H4 (cell line): Measurements from ENCODE around the gene HSD11B1. TPM values are rescaled to one million over a fixed set of nuclear protein-coding genes. Genes with fewer than 3 reads are reported as not detected.

Experiments
- DNase-seq: peaks from one replicate; pipeline ENCODE4 v3.0.0-alpha.2; 2015; ENCODE audit warnings: low spot score
- total RNA-seq: library from RNA; depleted of rRNA; stranded (reverse); fragments of >200 nt; shearing (Covaris generic); gene quantifications from 2 replicates; pipeline ENCODE4 v1.2.3, GENCODE V29; 2014

The HSD11B1 gene
- total RNA-seq, 1 experiment from 2014 or later = not detected

DNA sequence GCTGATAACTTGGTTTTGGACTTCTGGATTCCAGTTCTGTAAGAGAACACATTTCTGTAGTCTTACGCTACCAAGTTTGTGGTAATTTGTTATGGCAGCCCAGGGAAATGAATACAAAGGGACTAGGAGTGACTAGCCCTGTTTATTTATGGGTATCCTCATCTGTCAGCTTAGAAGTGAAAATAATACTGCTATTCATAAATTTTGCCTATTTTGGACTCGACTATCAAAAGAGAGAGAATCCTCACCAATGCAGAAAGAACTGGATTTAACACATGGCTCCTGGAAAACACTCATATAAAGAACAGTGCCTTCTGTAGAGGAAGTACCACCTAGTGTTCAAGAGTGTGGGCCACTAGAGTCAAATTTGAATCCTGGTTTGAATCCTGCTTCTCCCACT, 22.6 kb downstream of the HSD11B1 start:
- no peak for DNase-seq

DNA sequence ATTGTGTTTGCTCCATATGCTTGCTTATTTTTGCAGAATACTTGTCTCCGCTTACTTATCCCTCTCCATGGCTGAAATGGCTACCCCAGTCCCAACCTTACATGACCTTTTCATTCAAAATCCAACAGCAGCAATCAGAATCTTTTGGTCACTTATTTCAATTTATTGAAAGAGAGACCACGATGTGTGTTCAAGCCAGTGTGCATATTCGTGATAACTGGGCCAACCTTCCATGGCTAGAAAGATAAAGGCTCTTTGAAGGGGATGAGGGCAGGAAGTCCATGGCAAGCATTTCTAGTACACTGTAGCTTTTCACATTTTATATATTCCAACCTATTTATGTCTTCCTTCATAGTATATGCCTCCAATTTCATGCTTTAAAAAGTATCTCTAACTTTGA, 23.1 kb downstream of the HSD11B1 start:
- no peak for DNase-seq

DNA sequence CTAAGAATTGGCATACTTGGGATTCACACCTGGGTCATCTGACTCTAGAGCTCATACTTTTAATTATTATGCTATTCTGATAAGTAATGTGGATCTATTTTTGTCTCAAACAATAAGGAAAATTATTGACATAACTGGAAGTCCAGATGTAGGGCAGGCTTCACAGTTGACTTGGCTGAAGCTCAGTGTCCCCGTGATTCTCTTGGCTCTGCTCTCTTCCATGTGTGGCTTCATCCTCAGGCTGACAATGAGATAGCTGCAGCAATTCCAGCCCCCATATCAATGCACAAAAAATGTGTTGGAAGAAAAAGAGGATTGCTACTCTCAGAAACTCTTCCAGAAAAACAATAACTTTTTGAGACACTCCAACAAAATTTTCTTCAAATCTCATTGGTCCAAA, 23.8 kb downstream of the HSD11B1 start:
- DNase-seq = no peak

DNA sequence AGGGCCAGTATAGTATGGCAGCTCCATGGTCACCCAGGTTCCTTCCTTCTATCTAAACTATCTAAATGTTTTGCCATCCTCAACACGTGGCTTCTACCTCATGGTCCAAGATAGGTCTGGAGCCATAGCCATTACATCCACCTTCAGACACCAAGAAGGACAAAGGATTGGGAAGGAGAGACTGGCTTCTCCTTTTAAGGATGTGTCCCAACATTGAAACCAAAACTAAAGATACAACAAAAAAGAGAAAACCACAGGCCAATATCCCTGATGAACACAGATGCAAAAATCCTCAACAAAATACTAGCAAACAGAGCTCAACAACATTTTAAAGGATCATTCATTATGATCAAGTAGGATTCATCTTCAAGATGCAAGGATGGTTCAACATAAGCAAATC, 24.8 kb downstream of the HSD11B1 start:
- DNase-seq = no peak

DNA sequence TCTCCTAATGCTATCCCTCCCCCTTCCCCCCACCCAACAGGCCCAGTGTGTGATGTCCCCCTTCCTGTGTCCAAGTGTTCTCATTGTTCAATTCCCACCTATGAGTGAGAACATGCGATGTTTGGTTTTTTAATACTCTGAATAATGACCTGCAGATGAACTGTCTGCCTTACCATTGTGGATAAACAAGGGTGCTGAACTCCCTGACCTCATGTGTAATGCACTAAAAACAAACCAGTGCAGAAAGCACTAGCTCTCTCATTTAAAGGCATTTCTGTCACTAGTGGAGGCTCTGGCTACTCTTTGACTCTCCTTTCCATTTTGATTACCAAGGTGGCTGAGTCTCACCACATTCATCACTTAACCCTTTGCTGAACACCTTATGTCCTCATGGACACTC, 28.1 kb downstream of the HSD11B1 start:
- no peak for DNase-seq

DNA sequence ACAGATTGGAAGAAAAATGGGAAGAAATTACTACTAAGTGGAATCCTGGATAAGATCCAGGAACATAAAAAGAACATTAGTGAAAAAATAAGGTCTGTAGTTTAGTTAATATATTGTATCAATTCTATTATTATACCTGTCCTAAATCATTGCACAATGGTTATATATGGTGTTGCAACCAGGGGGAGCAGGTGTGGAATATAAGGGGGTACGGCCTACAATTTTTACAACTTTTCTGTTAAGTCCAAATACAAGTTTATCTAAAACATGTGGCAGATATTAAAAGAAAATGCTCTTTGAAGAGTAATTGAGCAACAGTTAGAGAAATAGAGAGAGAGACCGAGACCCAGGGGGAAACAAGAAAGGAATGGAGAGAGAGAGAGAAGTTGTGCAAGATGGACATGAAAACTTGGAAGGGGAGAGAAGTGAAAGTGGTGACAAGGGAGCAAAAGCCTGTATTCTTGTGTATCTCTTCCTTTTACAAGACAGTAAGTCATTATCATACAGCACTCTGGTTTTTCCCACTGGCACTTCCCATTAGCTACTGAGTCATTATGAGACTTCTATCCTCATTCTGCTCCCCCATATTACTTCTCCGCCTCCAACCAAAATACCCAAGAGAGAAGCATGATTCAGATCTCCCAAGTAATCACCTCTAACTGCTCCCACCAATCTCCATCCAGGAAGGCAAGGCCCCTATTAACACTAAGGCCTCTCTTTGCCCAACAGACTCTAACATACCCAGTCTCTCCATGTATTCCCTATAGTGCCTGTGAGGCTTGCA, 29.0 kb downstream of the HSD11B1 start:
- no peak for DNase-seq

DNA sequence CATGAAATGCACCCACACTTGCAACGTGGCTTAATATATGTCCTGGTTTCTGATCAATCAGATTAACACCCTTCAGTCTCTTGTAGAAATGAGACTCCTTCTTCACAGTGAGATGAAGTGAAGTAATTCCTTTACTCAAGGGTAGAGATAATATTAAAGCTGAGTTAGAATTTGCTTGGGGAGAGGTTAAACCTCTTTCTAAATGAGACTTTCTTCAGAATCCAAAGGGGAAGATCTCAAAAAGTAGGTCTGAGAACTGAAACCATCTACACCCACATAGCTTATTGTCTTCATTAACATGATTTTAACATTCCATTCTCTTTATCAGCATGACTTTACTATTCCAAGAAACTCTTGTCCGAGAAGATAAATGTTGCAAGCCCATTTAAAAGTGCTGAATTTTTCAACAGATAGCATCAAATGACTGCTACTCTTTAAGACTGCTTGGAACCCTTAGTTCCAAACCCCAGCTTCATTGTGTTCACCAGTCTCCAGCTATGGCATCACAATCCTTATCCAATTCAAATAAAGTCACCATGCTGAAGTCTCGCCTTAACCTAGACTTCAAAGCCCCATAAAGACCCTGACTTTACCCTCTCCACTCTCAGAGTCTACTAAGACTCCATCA, 32.0 kb downstream of the HSD11B1 start:
- no peak for DNase-seq

DNA sequence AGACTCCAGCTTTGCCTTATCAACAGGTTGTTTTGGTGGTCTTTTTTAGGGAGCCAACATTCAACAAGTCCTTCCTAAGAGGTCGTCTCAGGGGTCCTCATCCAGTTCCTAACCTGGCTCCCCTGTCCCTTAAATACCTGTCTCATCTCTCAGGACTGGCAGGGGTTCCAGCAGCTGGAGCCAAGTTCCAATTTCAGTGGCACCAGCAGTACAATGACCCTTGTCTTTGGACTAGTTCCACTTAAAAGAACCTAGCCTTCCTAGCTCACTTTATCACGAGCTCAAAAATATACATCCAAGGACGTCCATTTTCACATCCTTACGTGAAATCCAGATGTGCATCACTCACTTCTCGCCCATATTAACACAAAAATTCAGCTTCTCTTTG, 32.5 kb downstream of the HSD11B1 start:
- DNase-seq = no peak

DNA sequence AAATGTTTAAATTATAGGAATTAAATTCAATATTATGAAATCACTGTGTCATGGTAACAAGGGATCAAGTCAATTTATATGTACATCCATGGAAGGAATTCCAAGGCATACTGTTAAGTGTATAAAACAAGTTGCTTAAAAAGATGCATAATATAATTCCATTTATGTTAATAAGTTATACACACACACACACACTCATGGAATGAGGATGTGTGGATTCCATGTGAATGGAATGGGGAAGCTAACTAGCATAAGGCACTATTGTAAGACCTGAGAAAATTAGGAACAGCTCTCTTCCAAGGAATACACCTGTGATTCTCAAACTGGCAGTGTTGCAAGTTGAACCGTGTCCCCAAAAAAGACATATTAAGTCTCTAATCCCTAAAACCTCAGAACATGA, 33.6 kb downstream of the HSD11B1 start:
- DNase-seq = no peak

DNA sequence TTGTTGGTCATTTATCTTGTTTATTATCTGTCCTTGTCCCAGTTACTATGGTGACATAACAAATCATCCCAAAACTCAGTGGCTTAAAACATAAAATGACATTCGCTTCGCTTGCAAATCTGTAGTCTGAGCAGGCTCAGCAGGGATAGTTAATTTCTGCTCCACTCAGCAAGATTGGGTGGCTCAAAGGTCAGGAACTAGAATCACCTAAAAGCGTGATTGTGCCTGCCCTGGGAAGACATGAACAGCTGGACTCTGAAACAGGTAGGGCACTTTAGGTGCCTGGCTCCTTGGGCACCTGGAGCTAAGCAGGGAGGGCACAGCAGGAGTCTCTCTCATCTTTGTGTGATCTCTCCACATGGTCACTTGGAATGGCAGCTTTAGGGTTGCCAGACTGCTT, 36.5 kb downstream of the HSD11B1 start:
- DNase-seq = no peak

DNA sequence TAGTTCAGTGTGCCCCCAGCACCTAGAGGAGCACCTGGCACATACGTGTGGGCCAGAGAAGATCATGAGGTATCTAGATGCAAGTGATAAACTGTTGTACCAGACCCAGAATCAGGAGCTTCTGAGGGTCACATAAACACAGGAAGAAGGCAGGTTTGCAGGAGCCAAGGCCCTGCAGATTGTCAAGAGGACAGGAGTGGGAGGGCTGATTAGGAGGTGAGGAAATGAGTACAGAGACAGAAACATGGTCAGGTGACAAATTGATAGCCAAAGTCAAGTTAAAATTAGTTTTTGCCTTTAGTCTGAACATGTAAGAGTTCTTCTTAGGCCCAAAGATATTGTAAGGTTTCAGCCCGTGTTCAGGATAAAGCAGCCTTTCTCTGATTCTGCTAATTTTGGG, 37.2 kb downstream of the HSD11B1 start:
- no peak for DNase-seq

DNA sequence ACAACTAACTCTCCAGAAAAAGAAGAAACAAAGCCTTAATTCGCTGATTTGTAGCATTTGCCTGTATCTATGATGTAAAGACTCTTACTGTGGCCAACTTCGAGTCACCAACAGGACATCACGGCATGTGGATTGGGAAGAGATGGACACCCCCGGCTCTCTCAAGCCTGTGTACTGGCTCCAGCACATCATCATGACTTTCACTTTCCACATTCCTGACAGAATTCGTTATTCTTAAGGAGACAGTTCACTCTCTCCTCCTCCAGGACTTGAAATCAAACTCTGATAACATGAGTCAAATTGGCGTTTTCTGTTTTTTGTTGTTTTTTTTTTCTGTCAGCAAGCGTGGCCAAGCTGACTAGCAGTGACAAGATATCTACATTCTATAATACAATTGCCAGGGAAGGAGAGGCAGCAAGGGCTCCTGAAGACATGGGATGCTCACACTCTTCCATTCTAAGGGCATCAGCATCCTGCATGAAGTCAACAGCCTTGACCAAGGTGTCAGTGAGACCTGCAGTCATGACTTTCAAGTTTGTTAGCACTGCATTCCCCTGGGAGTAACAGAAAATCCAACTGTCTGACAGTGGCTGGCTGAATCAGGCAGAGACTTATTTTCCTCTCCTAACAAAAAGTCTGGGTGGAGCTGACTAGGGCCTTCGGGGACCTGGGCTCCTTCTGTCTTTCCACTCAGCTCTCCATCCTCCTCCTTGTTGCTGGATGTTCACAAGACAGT, 37.9 kb downstream of the HSD11B1 start:
- no peak for DNase-seq

DNA sequence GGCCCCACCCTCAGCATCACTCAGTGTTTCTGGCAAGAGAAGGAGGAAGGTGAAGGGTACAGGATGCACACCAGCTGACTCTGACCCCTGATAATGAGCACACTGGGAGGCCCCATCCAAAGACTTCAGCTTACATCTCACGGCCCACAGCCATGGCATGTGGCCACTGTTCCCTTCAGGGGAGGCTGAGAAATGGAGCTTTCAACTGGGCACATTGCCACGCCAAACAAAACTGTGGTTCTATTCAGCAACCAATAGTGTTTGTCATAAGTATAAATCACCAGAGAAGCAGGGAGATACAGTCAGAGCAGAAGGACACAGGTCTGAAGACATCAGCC, 38.5 kb downstream of the HSD11B1 start:
- DNase-seq = peak; percentile 27

DNA sequence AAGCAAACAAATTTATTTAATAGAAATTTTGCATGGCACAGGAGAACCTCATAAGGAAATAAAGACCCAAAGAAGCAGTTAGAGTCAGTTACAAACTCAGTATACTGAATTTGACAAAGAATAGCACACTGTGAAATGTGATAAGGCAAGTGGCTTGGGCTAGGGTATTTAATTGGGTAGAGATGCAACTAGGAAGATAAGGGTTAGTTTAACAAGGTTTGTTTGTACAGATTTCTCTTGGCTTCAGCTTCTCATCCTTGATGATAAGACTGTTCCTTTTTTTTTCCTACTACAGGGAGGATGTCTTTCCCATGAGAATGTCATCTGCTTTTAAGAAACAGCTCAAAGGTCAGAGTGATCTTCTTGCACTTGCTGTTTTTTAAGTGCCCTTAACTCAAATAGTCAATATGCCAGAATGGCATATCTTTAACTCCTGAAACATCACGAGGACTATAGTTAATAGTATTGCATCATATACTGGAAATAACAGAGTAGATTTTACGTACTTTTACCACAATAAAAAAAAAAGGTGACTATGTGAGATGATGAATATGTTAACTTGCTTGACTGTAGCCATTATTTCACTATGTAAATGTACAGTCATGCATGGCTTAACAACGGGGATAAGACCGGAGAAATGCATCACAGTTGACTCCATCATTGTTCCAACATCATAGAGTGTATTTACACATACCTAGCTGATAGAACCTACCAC, 42.0 kb downstream of the HSD11B1 start:
- no peak for DNase-seq

DNA sequence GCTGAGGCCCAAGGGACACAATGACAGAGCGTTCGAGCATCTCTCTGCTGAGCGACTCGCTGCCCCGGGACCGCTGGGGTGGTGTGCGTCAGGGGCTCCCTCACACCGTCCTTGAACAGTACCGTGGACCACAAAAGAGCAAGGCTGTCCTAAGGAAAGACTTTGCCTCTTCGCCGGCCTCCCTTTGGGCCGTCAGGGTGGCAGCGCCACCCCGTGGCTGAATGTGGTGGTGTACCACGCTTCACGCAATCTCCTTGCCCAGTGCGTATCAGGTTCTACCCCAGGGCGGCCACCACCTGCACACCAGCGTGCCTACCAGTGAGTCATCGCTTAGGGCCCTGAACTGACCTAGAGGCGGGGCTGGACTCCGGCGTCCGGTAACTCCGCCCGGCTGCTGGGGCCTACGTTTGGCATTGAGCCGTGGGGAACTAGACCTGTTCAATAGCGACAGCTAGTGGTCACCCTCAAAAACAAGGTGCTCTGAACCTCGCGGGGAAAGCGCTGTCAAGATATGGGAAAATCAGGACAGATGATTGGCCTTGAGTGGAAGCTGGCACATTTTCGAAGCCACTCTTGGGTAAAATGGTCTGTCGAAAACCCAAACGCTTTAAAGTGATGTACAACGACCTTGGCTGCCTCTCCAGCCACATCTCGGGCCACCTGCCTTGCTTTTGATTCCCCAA, 43.1 kb downstream of the HSD11B1 start:
- peak; percentile 98 for DNase-seq

DNA sequence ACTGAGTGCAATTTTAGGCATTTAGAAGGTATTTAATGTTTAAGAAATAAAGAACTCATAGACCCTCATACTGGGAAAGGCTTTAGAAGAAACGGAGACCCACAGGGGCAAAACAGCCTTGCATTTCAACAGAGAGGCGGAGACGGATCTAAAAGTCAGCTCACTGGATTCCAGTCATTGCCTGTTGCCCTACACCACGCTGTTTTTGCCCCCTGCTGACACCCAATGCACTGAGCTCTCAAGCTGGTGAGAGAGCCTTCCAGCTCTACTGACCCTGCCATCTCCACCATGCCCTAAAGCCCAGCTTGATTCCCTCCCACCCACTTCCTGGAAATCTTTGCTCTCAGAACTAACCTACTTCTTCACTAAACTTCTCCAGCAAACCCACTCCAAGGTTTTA, 44.0 kb downstream of the HSD11B1 start:
- no peak for DNase-seq

DNA sequence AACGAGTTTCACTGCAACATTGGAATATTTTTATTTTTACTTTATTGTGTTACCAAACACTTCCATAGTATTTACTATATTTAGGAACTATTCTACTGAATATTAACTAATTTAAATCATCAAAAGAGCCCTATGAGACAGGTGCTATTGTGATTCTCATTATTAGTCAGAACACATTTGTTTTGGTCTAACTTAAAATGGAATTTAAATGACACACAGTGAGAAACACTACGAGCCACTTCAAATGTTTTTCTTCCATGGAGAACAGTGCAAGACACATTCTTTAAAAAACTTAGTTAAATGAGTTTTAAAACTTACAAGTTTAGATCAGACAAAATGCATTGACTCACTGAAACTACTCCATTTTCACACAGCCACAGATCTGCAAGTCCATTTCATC, 44.6 kb downstream of the HSD11B1 start:
- DNase-seq = no peak

DNA sequence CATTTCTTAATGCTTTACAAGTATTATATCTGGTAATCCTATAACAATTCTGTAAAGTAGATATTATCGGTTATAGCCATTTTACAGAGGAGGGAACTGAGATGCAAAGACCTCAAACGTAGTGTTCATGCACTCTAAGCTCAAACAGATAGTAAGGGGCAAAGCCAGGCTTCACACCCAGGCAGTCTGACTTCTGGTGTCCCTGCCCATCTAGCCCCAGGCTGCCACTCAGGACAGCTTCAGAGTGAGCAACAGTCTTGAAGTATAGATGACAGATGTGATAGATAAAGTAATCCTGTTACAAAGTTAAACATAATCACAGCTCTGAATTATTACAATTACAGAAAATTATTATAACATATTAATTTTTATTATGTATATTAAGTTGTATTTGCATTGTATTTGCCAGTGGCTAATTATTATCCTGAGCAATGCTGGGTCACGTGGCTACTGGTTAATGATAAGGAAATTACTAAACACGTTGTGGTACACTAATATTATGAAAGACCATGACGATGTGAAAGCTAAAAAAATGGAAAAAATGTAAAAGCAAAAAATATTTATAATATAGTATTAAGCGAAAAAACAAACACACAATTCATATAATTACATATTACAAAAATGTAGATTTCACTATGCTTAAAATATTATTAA, 45.2 kb downstream of the HSD11B1 start:
- no peak for DNase-seq

DNA sequence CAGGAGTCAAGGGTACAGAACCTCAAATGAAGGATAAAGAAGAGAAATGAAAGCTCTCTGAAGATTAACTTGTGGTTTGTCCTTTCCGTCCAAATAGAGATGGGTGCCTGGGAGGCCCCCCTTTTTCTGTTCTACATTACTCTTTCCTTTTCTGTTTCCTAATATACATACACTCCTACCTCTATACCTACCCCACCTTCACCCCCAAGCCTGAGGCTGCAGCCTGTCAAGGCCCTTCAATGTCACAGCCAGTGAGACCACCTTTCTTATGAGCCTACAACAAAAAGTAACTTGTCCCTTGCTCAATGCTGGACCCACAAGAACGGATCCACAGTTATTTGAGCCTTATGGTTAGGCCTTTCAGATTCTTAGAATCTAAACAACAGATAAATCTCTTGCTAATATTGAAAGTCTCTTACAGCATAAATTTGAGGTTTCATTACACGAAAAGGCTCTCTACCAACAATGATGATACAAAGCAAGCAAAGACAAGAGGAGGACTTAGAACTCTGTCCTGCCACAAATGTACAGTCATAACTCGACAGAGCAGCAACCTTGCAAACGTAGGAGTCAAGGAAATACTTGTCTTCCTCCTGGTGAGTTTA, 47.1 kb downstream of the HSD11B1 start:
- DNase-seq = no peak

DNA sequence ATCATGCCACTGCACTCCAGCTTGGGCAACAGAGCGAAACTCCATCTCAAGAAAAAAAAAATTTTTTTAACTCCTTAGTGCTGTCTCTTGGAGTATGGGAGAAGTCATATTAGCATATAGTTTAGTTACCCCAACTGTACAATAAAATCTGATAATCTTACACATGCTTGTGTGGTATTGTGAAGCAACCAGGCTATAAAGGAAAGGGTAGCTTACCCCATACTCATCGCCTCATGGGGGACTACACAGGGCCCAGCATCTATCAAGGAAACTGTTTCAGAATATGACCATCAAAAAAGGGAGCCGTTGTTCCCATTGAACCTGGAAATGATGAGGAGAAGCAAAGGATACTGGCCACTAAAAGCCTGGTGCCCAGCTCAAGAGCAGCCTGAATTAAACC, 48.2 kb downstream of the HSD11B1 start:
- DNase-seq = no peak

DNA sequence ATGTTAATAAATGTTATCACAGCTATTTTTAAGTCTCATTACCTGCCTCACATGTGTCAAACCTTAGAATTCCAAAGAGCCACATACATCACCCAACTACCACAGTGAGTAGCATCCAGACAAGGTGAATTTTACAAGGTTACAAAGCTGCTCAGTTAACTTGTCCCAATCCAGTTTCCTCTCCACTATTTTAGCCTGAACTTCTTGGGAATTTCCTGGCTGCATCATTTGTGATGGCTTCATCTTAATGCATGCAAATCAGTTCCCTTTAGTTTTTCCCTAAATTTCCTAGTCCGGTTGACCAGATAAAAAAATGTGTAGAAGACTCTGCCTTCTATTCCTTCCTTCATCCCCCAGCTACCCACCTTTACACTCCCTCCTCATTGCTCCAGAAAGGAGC, 50.6 kb downstream of the HSD11B1 start:
- DNase-seq = no peak
